ENCODE results near the gene ZBTB8A.

DNA sequence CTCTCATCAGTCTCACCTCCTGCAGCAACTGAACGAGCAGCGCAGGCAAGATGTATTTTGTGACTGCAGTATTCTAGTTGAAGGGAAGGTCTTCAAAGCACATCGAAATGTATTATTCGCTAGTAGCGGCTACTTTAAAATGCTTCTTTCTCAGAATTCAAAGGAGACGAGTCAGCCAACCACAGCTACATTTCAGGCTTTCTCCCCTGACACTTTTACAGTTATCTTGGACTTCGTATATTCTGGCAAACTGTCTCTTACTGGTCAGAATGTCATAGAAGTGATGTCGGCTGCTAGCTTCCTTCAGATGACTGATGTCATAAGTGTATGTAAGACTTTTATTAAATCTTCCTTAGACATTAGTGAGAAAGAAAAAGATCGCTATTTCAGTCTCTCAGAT is 53.7 kb downstream of the ZBTB8A start:
- TF ChIP-seq, protein P1, sequence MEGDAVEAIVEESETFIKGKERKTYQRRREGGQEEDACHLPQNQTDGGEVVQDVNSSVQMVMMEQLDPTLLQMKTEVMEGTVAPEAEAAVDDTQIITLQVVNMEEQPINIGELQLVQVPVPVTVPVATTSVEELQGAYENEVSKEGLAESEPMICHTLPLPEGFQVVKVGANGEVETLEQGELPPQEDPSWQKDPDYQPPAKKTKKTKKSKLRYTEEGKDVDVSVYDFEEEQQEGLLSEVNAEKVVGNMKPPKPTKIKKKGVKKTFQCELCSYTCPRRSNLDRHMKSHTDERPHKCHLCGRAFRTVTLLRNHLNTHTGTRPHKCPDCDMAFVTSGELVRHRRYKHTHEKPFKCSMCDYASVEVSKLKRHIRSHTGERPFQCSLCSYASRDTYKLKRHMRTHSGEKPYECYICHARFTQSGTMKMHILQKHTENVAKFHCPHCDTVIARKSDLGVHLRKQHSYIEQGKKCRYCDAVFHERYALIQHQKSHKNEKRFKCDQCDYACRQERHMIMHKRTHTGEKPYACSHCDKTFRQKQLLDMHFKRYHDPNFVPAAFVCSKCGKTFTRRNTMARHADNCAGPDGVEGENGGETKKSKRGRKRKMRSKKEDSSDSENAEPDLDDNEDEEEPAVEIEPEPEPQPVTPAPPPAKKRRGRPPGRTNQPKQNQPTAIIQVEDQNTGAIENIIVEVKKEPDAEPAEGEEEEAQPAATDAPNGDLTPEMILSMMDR (conservative IDR thresholded peaks at IDR 0.05), result no peak
- no peak for TF ChIP-seq EZH2 (IDR thresholded peaks at IDR 0.05; ENCODE audit: low read depth)

Measured in PC-9 (cell line).